K562 (cell line): Measurements from ENCODE around the gene TBC1D2B. TPM values are rescaled to one million over a fixed set of nuclear protein-coding genes. Genes with fewer than 3 reads are reported as not detected.

ENCODE experiments used
- ATAC-seq: fragments of 200-7000 bp; cut with Tn5 transposase; 3 replicates; pipeline ENCODE4 v1.9.1; 2020; ENCODE audit warnings: moderate library complexity
- BruUV-seq: library from RNA; stranded (reverse); fragments of 400-500 nt; replicated peaks from 2 replicates; lab custom pipeline; 2021; lab: Mats Ljungman, UMichigan
- CTCF ChIA-PET: fragments of 300-600 bp; formaldehyde crosslinking; extraction: SDS; loops from one replicate; lab custom pipeline; 2021; ENCODE audit warnings: low intra/inter-chr PET ratio; lab: Yijun Ruan, JAX
- POLR2A ChIA-PET: fragments of 300-600, 350-650 bp; sonication (Branson Sonifier 250); formaldehyde crosslinking; extraction: SDS; loops from one replicate; lab custom pipeline; 2021; ENCODE audit warnings: antibody characterized with exemption, inconsistent platforms; lab: Yijun Ruan, JAX
- DNase-seq, 4 experiments: peaks; one replicate each; pipeline versions ENCODE4 v3.0.0 to v3.0.0-alpha.2; 2011 to 2018; ENCODE audit warnings: low spot score in 3 of 4, mixed read lengths in 3 of 4; ENCODE audit errors: extremely low read depth in 1 of 4
- FAIRE-seq: peaks from 2 replicates; lab custom pipeline; 2011; peaks lifted over from hg19 to GRCh38; lab: Jason Lieb, UNC
- H2AFZ ChIP-seq: 2 replicates; pipeline ENCODE4 v1.6.0; 2011; ENCODE audit warnings: low read depth, low read length, control low read depth, inconsistent platforms
- H3K27ac ChIP-seq: fragments of 200-600 bp; 3 replicates; pipeline ENCODE4 v1.8.0; 2011; ENCODE audit warnings: low read depth, mild to moderate bottlenecking, control low read depth, inconsistent platforms, low read length, moderate library complexity, mixed read lengths; ENCODE audit errors: extremely low read depth
- H3K27me3 ChIP-seq, 2 experiments: fragments of 300-600 bp in 1 of 2; 2 replicates in 1 of 2; 3 replicates in 1 of 2; pipeline versions ENCODE4 v1.6.0 to v1.8.0; 2011; ENCODE audit warnings: inconsistent platforms in 2 of 2, low read length in 2 of 2, mild to moderate bottlenecking in 1 of 2, mixed read lengths in 1 of 2, moderate library complexity in 1 of 2; ENCODE audit not compliant: control insufficient read depth in 2 of 2, insufficient read depth in 2 of 2
- H3K36me3 ChIP-seq: fragments of 300-600 bp; 3 replicates; pipeline ENCODE4 v1.8.0; 2011; ENCODE audit warnings: mild to moderate bottlenecking, low read length, inconsistent platforms; ENCODE audit not compliant: control insufficient read depth, insufficient read depth
- H3K4me1 ChIP-seq, 2 experiments: fragments of 200-600 bp in 1 of 2; replicated peaks in 1 of 2; 2 replicates in 1 of 2; 3 replicates in 1 of 2; pipeline versions ENCODE4 v1.5.1 to v1.8.0; 2011; ENCODE audit warnings: inconsistent platforms in 2 of 2, low read length in 2 of 2, mild to moderate bottlenecking in 1 of 2, mixed read lengths in 1 of 2, moderate library complexity in 1 of 2; ENCODE audit not compliant: control insufficient read depth in 2 of 2, insufficient read depth in 2 of 2
- H3K4me2 ChIP-seq: 2 replicates; pipeline ENCODE4 v1.6.1; 2011; ENCODE audit warnings: low read length, control low read depth, inconsistent platforms, mixed read lengths; ENCODE audit not compliant: insufficient read depth
- H3K4me3 ChIP-seq: fragments of 200-600 bp; sonication (generic), shearing (Covaris generic); 2 replicates; pipeline ENCODE4 v1.5.1; 2016; ENCODE audit warnings: control low read depth, inconsistent platforms
- H3K79me2 ChIP-seq: fragments of 200-600 bp; 3 replicates; pipeline ENCODE4 v1.8.0; 2011; ENCODE audit warnings: low read length, inconsistent platforms; ENCODE audit not compliant: control insufficient read depth, insufficient read depth
- H3K9ac ChIP-seq, 2 experiments: 2 replicates each; pipeline versions ENCODE4 v1.6.0 to v1.6.1; 2011; ENCODE audit warnings: low read depth in 2 of 2, low read length in 2 of 2, control low read depth in 1 of 2, inconsistent platforms in 1 of 2, mild to moderate bottlenecking in 1 of 2, mixed read lengths in 1 of 2; ENCODE audit not compliant: insufficient read depth in 1 of 2
- H3K9me1 ChIP-seq: one replicate; pipeline ENCODE4 v1.6.0; 2011; ENCODE audit warnings: inconsistent platforms, mild to moderate bottlenecking, low read length, moderate library complexity; ENCODE audit not compliant: control insufficient read depth, insufficient read depth
- H3K9me3 ChIP-seq: replicated peaks from 2 replicates; pipeline ENCODE4 v1.5.1; 2011; ENCODE audit warnings: low read depth, low read length, inconsistent platforms; ENCODE audit not compliant: control insufficient read depth, insufficient read depth
- H4K20me1 ChIP-seq: replicated peaks from 2 replicates; pipeline ENCODE4 v1.6.1; 2011; ENCODE audit warnings: low read length, inconsistent platforms, mixed read lengths; ENCODE audit not compliant: control insufficient read depth, insufficient read depth
- BDP1 ChIP-seq: IDR thresholded peaks from 3 replicates; pipeline ENCODE4 v1.6.1; 2011; ENCODE audit not compliant: insufficient read length, insufficient read depth
- CAMTA2 ChIP-seq: fragments of 250-450 bp; sonication (Bioruptor Pico); conservative IDR thresholded peaks from 2 replicates; pipeline ENCODE4 v1.5.1; 2022
- MAFG ChIP-seq: fragments of 450-650 bp; conservative IDR thresholded peaks from 2 replicates; pipeline ENCODE4 v1.6.1; 2016; ENCODE audit warnings: missing genetic modification characterization, missing compliant biosample characterization
- MEF2A ChIP-seq: IDR thresholded peaks from 2 replicates; pipeline ENCODE4 v1.6.1; 2011; ENCODE audit warnings: low read depth, mild to moderate bottlenecking, low read length, moderate library complexity; ENCODE audit not compliant: control insufficient read depth
- SOX6 ChIP-seq: fragments of 450-650 bp; IDR thresholded peaks from 2 replicates; pipeline ENCODE4 v1.6.1; 2014; ENCODE audit warnings: mild to moderate bottlenecking
- SRF ChIP-seq, 2 experiments: fragments of 250-450, 450-650 bp in 1 of 2; sonication (Bioruptor Pico) in 1 of 2; sonication (generic) in 1 of 2; formaldehyde crosslinking; IDR thresholded peaks; 2 replicates each; pipeline versions ENCODE4 v1.5.0 to v1.5.1; 2020 to 2022; ENCODE audit warnings: mild to moderate bottlenecking in 1 of 2, missing genetic modification reagents in 1 of 2
- U2AF1 ChIP-seq: fragments of 200-400 bp; formaldehyde crosslinking; optimal IDR thresholded peaks from 2 replicates; pipeline ENCODE3; 2017; ENCODE audit warnings: mild to moderate bottlenecking, low read depth, low read length, moderate library complexity
- ZNF311 ChIP-seq: fragments of 250-450 bp; sonication (Bioruptor Pico); IDR thresholded peaks from 2 replicates; pipeline ENCODE4 v1.4.0; 2020; ENCODE audit warnings: mild to moderate bottlenecking, moderate library complexity
- ZNF696 ChIP-seq: fragments of 250-450 bp; sonication (Bioruptor Pico); conservative IDR thresholded peaks from 2 replicates; pipeline ENCODE4 v1.4.0; 2020; ENCODE audit warnings: mild to moderate bottlenecking, moderate library complexity
- WGBS: fragments of 100-300 bp; shearing (Covaris generic); methylation state at CpG from one replicate; pipeline ENCODE4 v1.1.6; 2016; ENCODE audit warnings: low coverage, mixed read lengths; ENCODE audit not compliant: insufficient coverage; ENCODE audit errors: missing lambda C conversion rate; 5-methylcytosine and 5-hydroxymethylcytosine counted together
- in situ Hi-C: fragments of 300-500 bp; cut with MboI; formaldehyde crosslinking; loops from 4 replicates; pipeline ENCODE4 v1.15.0; 2018; ENCODE audit warnings: inconsistent platforms, mixed read lengths
- intact Hi-C: fragments of 100-400 bp; cut with micrococcal nuclease; formaldehyde crosslinking; loops from 2 replicates; pipeline ENCODE4 v1.14.2; 2022
- polyA plus RNA-seq, 8 experiments: library from polyadenylated mRNA; depleted of rRNA in 4 of 8; stranded (reverse) in 5 of 8; unstranded in 3 of 8; fragments of >200 nt; fragmentation: Nextera tagmentation in 2 of 8; fragmentation: Illumina TruSeq in 1 of 8; extraction: Ambion mirVana in 2 of 8; extraction: Trizol in 1 of 8; gene quantifications; 2 replicates each; pipeline versions ENCODE4 v1.2.1 to v1.2.3, GENCODE V29; 2011 to 2014; ENCODE audit warnings: inconsistent platforms in 1 of 8, missing spikeins in 1 of 8
- total RNA-seq, 7 experiments: library from RNA; depleted of rRNA in 6 of 7; stranded (reverse); fragments of >200 nt in 6 of 7; fragmentation: Illumina TruSeq in 2 of 7; extraction: Trizol in 2 of 7; gene quantifications; 2 replicates each; pipeline versions ENCODE4 v1.2.1 to v1.2.3, GENCODE V29; 2011 to 2021; ENCODE audit warnings: low replicate concordance in 1 of 7
- TF ChIP-seq, protein P1 (sequence below), 2 experiments: fragments of 450-650 bp; formaldehyde crosslinking in 1 of 2; IDR thresholded peaks; 2 replicates each; pipeline versions ENCODE4 v1.4.0 to v1.6.1; 2014 to 2020; ENCODE audit warnings: mild to moderate bottlenecking in 2 of 2, borderline replicate concordance in 1 of 2, low read depth in 1 of 2
- TF ChIP-seq, protein P2 (sequence below): sonication (generic); formaldehyde crosslinking; IDR thresholded peaks from 2 replicates; pipeline ENCODE4 v1.8.0; 2022; ENCODE audit warnings: mild to moderate bottlenecking, missing genetic modification reagents, borderline replicate concordance
- TF ChIP-seq, protein P3 (sequence below): sonication (generic); formaldehyde crosslinking; IDR thresholded peaks from 2 replicates; pipeline ENCODE4 v1.8.0; 2022; ENCODE audit warnings: mild to moderate bottlenecking, low read depth, missing genetic modification reagents

Gene TBC1D2B
- total and polyA plus RNA-seq, 9 of the 15 experiments (the other 6 are each of a cell fraction or from before 2014, with no cell fraction given), result 0.15 to 16.3 (median 8.9) TPM

DNA sequence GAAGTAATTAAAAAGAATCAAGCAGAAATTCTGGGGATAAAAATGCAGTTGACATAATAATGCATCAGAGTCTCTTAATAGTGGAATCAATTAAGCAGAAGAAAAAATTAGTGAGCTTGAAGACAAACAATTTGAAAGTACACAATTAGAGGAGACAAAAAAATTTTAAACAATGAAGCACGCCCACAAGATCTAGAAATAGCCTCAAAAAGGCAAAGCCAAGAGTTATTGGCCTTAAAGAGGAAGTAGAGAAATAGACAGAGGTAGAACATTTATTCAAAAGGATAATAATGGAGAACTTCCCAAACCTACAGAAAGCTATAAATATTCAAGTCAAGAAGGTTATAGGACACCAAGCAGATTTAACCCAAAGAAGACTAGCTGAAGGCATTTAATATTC is 113.3 kb downstream of the TBC1D2B start:
- Histone ChIP-seq H3K9me3 (no peaks in the 10 kb centered on the region), H3K4me2 (no peak overlapping the region), H3K36me3 (no peaks in the 10 kb centered on the region), H3K27ac (no peak overlapping the region), H3K27me3 (peaks cover 5 to 13% of the 10 kb centered on the region in 2 experiments; a peak in 3 of 5 replicates), H2AFZ (no peak overlapping the region), H3K9ac (no peak overlapping the region), H4K20me1 (no peaks in the 10 kb centered on the region), H3K9me1 (no peaks in the 10 kb centered on the region), H3K4me1 (peaks cover 0 to 5% of the 10 kb centered on the region in 2 experiments; a peak in 3 of 5 replicates), H3K4me3 (no peak overlapping the region), H3K79me2 (no peaks in the 10 kb centered on the region)
- no peak for ATAC-seq
- FAIRE-seq, result no peak
- CTCF ChIA-PET, result no interaction called here
- WGBS, result 11% methylated on average over 1 of the region's 1 CpG
- no peak for DNase-seq
- BruUV-seq, result no TSS peak
- POLR2A ChIA-PET, result no interaction called here
- in situ Hi-C loops (loop anchor here (5.0 kb wide), 2 partner anchors 148 to 273 kb away; no protein-coding TSS in a partner anchor), intact Hi-C loops (no loop called here)
- TF ChIP-seq, protein P1, sequence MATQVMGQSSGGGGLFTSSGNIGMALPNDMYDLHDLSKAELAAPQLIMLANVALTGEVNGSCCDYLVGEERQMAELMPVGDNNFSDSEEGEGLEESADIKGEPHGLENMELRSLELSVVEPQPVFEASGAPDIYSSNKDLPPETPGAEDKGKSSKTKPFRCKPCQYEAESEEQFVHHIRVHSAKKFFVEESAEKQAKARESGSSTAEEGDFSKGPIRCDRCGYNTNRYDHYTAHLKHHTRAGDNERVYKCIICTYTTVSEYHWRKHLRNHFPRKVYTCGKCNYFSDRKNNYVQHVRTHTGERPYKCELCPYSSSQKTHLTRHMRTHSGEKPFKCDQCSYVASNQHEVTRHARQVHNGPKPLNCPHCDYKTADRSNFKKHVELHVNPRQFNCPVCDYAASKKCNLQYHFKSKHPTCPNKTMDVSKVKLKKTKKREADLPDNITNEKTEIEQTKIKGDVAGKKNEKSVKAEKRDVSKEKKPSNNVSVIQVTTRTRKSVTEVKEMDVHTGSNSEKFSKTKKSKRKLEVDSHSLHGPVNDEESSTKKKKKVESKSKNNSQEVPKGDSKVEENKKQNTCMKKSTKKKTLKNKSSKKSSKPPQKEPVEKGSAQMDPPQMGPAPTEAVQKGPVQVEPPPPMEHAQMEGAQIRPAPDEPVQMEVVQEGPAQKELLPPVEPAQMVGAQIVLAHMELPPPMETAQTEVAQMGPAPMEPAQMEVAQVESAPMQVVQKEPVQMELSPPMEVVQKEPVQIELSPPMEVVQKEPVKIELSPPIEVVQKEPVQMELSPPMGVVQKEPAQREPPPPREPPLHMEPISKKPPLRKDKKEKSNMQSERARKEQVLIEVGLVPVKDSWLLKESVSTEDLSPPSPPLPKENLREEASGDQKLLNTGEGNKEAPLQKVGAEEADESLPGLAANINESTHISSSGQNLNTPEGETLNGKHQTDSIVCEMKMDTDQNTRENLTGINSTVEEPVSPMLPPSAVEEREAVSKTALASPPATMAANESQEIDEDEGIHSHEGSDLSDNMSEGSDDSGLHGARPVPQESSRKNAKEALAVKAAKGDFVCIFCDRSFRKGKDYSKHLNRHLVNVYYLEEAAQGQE (IDR thresholded peaks at IDR 0.05; ENCODE audit: borderline replicate concordance), result no peak
- TF ChIP-seq, protein P1 (CRISPR knock-in tag; IDR thresholded peaks at IDR 0.05; ENCODE audit: low read depth), result no peak
- TF ChIP-seq ZNF311 (CRISPR knock-in tag) (no peak), MEF2A (no peak), U2AF1 (no peak), SRF (CRISPR knock-in tag; IDR thresholded peaks at IDR 0.05) (no peak), BDP1 (no peak), ZNF696 (CRISPR knock-in tag) (no peak), CAMTA2 (CRISPR knock-in tag) (no peak), SOX6 (no peak), MAFG (tag) (no peak)
- TF ChIP-seq, protein P2, sequence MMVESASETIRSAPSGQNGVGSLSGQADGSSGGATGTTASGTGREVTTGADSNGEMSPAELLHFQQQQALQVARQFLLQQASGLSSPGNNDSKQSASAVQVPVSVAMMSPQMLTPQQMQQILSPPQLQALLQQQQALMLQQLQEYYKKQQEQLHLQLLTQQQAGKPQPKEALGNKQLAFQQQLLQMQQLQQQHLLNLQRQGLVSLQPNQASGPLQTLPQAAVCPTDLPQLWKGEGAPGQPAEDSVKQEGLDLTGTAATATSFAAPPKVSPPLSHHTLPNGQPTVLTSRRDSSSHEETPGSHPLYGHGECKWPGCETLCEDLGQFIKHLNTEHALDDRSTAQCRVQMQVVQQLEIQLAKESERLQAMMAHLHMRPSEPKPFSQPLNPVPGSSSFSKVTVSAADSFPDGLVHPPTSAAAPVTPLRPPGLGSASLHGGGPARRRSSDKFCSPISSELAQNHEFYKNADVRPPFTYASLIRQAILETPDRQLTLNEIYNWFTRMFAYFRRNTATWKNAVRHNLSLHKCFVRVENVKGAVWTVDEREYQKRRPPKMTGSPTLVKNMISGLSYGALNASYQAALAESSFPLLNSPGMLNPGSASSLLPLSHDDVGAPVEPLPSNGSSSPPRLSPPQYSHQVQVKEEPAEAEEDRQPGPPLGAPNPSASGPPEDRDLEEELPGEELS, result no peak
- TF ChIP-seq, protein P3, sequence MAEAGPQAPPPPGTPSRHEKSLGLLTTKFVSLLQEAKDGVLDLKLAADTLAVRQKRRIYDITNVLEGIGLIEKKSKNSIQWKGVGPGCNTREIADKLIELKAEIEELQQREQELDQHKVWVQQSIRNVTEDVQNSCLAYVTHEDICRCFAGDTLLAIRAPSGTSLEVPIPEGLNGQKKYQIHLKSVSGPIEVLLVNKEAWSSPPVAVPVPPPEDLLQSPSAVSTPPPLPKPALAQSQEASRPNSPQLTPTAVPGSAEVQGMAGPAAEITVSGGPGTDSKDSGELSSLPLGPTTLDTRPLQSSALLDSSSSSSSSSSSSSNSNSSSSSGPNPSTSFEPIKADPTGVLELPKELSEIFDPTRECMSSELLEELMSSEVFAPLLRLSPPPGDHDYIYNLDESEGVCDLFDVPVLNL (CRISPR knock-in tag), result no peak
